HEK293T (cell line): ENCODE data around the gene RGS3.

ENCODE experiments used
- ARNT ChIP-seq: fragments of 450-650 bp; IDR thresholded peaks from 2 replicates; pipeline ENCODE4 v1.6.1; 2017; ENCODE audit warnings: mild to moderate bottlenecking
- BHLHE40 ChIP-seq: fragments of 450-650 bp; IDR thresholded peaks from 2 replicates; pipeline ENCODE4 v1.6.1; 2016; ENCODE audit warnings: mild to moderate bottlenecking, moderate library complexity, borderline replicate concordance
- CTBP1 ChIP-seq: fragments of 450-650 bp; IDR thresholded peaks from 2 replicates; pipeline ENCODE4 v1.6.1; 2016; ENCODE audit warnings: borderline replicate concordance
- ELF4 ChIP-seq: fragments of 450-650 bp; IDR thresholded peaks from 2 replicates; pipeline ENCODE4 v1.6.1; 2017; ENCODE audit warnings: antibody characterized with exemption
- FOXA1 ChIP-seq: fragments of 450-650 bp; IDR thresholded peaks from 2 replicates; pipeline ENCODE4 v1.6.1; 2016; ENCODE audit warnings: mild to moderate bottlenecking
- FOXK2 ChIP-seq: fragments of 450-650 bp; IDR thresholded peaks from 2 replicates; pipeline ENCODE4 v1.6.1; 2016; ENCODE audit warnings: mild to moderate bottlenecking
- FOXM1 ChIP-seq: fragments of 450-650 bp; IDR thresholded peaks from 2 replicates; pipeline ENCODE4 v1.6.1; 2017; ENCODE audit warnings: mild to moderate bottlenecking, borderline replicate concordance
- HDGF ChIP-seq: fragments of 450-650 bp; IDR thresholded peaks from 2 replicates; pipeline ENCODE4 v1.6.1; 2017; ENCODE audit warnings: antibody characterized with exemption, borderline replicate concordance
- L3MBTL2 ChIP-seq: fragments of 450-650 bp; conservative IDR thresholded peaks from 2 replicates; pipeline ENCODE4 v1.6.1; 2016; ENCODE audit warnings: mild to moderate bottlenecking
- PKNOX1 ChIP-seq: fragments of 450-650 bp; IDR thresholded peaks from 2 replicates; pipeline ENCODE4 v1.6.1; 2016
- SP1 ChIP-seq: fragments of 450-650 bp; IDR thresholded peaks from 2 replicates; pipeline ENCODE4 v1.6.1; 2017
- SUZ12 ChIP-seq: fragments of 450-650 bp; IDR thresholded peaks from 2 replicates; pipeline ENCODE4 v1.6.1; 2016; ENCODE audit warnings: mild to moderate bottlenecking
- TARDBP ChIP-seq: fragments of 450-650 bp; IDR thresholded peaks from 2 replicates; pipeline ENCODE4 v1.6.1; 2016
- ZNF384 ChIP-seq: fragments of 450-650 bp; IDR thresholded peaks from 2 replicates; pipeline ENCODE4 v1.6.1; 2016

- TF ChIP-seq BHLHE40 = no peak
- no peak for TF ChIP-seq FOXM1
- no peak for TF ChIP-seq HDGF
- TF ChIP-seq ZNF384 = no peak
- TF ChIP-seq SP1 = no peak
- TF ChIP-seq ARNT = no peak
- no peak for TF ChIP-seq SUZ12
- no peak for TF ChIP-seq TARDBP
- no peak for TF ChIP-seq PKNOX1
- no peak for TF ChIP-seq ELF4
- no peak for TF ChIP-seq FOXK2
- TF ChIP-seq FOXA1 = no peak
- no peak for TF ChIP-seq CTBP1
- TF ChIP-seq L3MBTL2 = no peak
These were observed 154.0 kb downstream of the RGS3 start for GRCh38 chr9:113617550-113617949.
